Activated CD4-positive, alpha-beta T cell treated with anti-CD3 and anti-CD28 coated beads, Interleukin-2, amount 10 ng/mL, durations not matched to agents 7 days and 5 days (primary cell): Measurements from ENCODE around the gene DHRS3. TPM values are rescaled to one million over a fixed set of nuclear protein-coding genes. Genes with fewer than 3 reads are reported as not detected.

Experiments used
- CTCF ChIA-PET: fragments of 350-600 bp; sonication (Branson Sonifier 250); formaldehyde crosslinking; loops from one replicate; lab custom pipeline; 2021; ENCODE audit warnings: antibody characterized with exemption; lab: Charles Lee
- POLR2A ChIA-PET: fragments of 350-600 bp; sonication (Branson Sonifier 250); formaldehyde crosslinking; loops from one replicate; lab custom pipeline; 2021; ENCODE audit warnings: antibody characterized with exemption; lab: Charles Lee
- DNase-seq: peaks from one replicate; pipeline ENCODE4 v3.0.0-alpha.2; 2020
- H3K27ac Mint-ChIP-seq: one replicate; pipeline ENCODE4 v1.8.0; 2021; ENCODE audit warnings: mild to moderate bottlenecking, moderate library complexity, mixed read lengths
- H3K27me3 Mint-ChIP-seq: one replicate; pipeline ENCODE4 v1.8.0; 2021; ENCODE audit warnings: mixed read lengths
- H3K36me3 Mint-ChIP-seq: one replicate; pipeline ENCODE4 v1.8.0; 2021; ENCODE audit warnings: low read depth, mixed read lengths
- H3K4me1 Mint-ChIP-seq: one replicate; pipeline ENCODE4 v1.8.0; 2021; ENCODE audit warnings: mixed read lengths
- H3K4me3 Mint-ChIP-seq: one replicate; pipeline ENCODE4 v1.8.0; 2021; ENCODE audit warnings: mild to moderate bottlenecking, moderate library complexity, mixed read lengths
- H3K9me3 Mint-ChIP-seq: one replicate; pipeline ENCODE4 v1.8.0; 2021; ENCODE audit warnings: mixed read lengths
- total RNA-seq, 2 experiments: library from RNA; stranded (reverse); gene quantifications; one replicate each; pipeline ENCODE4 v1.2.3, GENCODE V29; 2021

The DHRS3 gene
- total RNA-seq, 2 experiments from 2014 or later, result 30.3 to 31.2 TPM

- H3K4me1 Mint-ChIP-seq, result peaks cover 6% of the 10 kb centered on the region
- no peak for DNase-seq
- H3K9me3 Mint-ChIP-seq, result peaks cover 13% of the 10 kb centered on the region
- peaks cover 4% of the 10 kb centered on the region for H3K27me3 Mint-ChIP-seq
- no peaks in the 10 kb centered on the region for H3K36me3 Mint-ChIP-seq
- H3K27ac Mint-ChIP-seq, result no peak overlapping the region
- no peak overlapping the region for H3K4me3 Mint-ChIP-seq
- CTCF ChIA-PET, result interaction anchor here (1.1 to 1.7 kb wide), 2 partner anchors 14 to 23 kb away, joined by 3 to 5 read pairs; no protein-coding TSS in a partner anchor
- POLR2A ChIA-PET, result no interaction called here
Observed at GRCh38 chr1:12634696-12635202, 16.7 kb upstream of the DHRS3 start.

GRCh38 chr1:12634156-12634555, 16.1 kb upstream of the DHRS3 start:
- CTCF ChIA-PET, result interaction anchor here (1.7 kb wide), 1 partner anchor 14 kb away, joined by 5 read pairs; no protein-coding TSS in a partner anchor
- peaks cover 6% of the 10 kb centered on the region for H3K4me1 Mint-ChIP-seq
- DNase-seq, result no peak
- peaks cover 4% of the 10 kb centered on the region for H3K27me3 Mint-ChIP-seq
- peaks cover 7% of the 10 kb centered on the region for H3K9me3 Mint-ChIP-seq
- POLR2A ChIA-PET, result no interaction called here
- no peak overlapping the region for H3K27ac Mint-ChIP-seq
- no peak overlapping the region for H3K4me3 Mint-ChIP-seq
- no peaks in the 10 kb centered on the region for H3K36me3 Mint-ChIP-seq

GRCh38 chr1:12631571-12631970, 13.6 kb upstream of the DHRS3 start:
- ChIA-PET POLR2A (no interaction called here), CTCF (interaction anchor here (0.8 to 1.7 kb wide), 5 partner anchors 10 to 507 kb away, joined by 3 to 4 read pairs (median 3); no protein-coding TSS in a partner anchor)
- Mint-ChIP-seq H3K36me3 (no peaks in the 10 kb centered on the region), H3K27ac (no peak overlapping the region), H3K9me3 (no peaks in the 10 kb centered on the region), H3K4me1 (peaks cover 12% of the 10 kb centered on the region), H3K4me3 (no peak overlapping the region), H3K27me3 (peaks cover 6% of the 10 kb centered on the region)
- no peak for DNase-seq

GRCh38 chr1:12630946-12631530, 13.0 kb upstream of the DHRS3 start:
- Mint-ChIP-seq H3K36me3 (no peaks in the 10 kb centered on the region), H3K27me3 (peaks cover 6% of the 10 kb centered on the region), H3K27ac (no peak overlapping the region), H3K4me3 (no peak overlapping the region), H3K4me1 (peaks cover 12% of the 10 kb centered on the region), H3K9me3 (no peaks in the 10 kb centered on the region)
- ChIA-PET POLR2A (no interaction called here), CTCF (interaction anchor here (0.6 to 1.7 kb wide), 5 partner anchors 10 to 1522 kb away, joined by 3 to 4 read pairs (median 3); no protein-coding TSS in a partner anchor)
- DNase-seq, result no peak

GRCh38 chr1:12629985-12630760, 12.2 kb upstream of the DHRS3 start:
- H3K36me3 Mint-ChIP-seq, result no peaks in the 10 kb centered on the region
- CTCF ChIA-PET, result interaction anchor here (0.8 to 1.6 kb wide), 3 partner anchors 10 to 29 kb away, joined by 3 to 5 read pairs (median 3); no protein-coding TSS in a partner anchor
- H3K27ac Mint-ChIP-seq, result no peak overlapping the region
- POLR2A ChIA-PET, result no interaction called here
- peaks cover 6% of the 10 kb centered on the region for H3K27me3 Mint-ChIP-seq
- H3K4me1 Mint-ChIP-seq, result peaks cover 12% of the 10 kb centered on the region
- no peaks in the 10 kb centered on the region for H3K9me3 Mint-ChIP-seq
- DNase-seq, result no peak
- no peak overlapping the region for H3K4me3 Mint-ChIP-seq

GRCh38 chr1:12629511-12629956, 11.5 kb upstream of the DHRS3 start:
- H3K9me3 Mint-ChIP-seq, result no peaks in the 10 kb centered on the region
- no peaks in the 10 kb centered on the region for H3K36me3 Mint-ChIP-seq
- H3K4me1 Mint-ChIP-seq, result peaks cover 12% of the 10 kb centered on the region
- no peak for DNase-seq
- H3K27ac Mint-ChIP-seq, result no peak overlapping the region
- H3K27me3 Mint-ChIP-seq, result peaks cover 6% of the 10 kb centered on the region
- no peak overlapping the region for H3K4me3 Mint-ChIP-seq
- POLR2A ChIA-PET, result no interaction called here
- CTCF ChIA-PET, result interaction anchor here (0.9 to 1.6 kb wide), 2 partner anchors 10 to 19 kb away, joined by 3 to 5 read pairs; no protein-coding TSS in a partner anchor

GRCh38 chr1:12627296-12627695, 9.3 kb upstream of the DHRS3 start:
- POLR2A ChIA-PET, result no interaction called here
- H3K27ac Mint-ChIP-seq, result no peak overlapping the region
- H3K9me3 Mint-ChIP-seq, result no peaks in the 10 kb centered on the region
- peaks cover 6% of the 10 kb centered on the region for H3K27me3 Mint-ChIP-seq
- peaks cover 8% of the 10 kb centered on the region for H3K4me1 Mint-ChIP-seq
- no peak overlapping the region for H3K4me3 Mint-ChIP-seq
- H3K36me3 Mint-ChIP-seq, result no peaks in the 10 kb centered on the region
- DNase-seq, result no peak
- CTCF ChIA-PET, result interaction anchor here (0.6 kb wide), 1 partner anchor 29 kb away, joined by 3 read pairs; no protein-coding TSS in a partner anchor

- Mint-ChIP-seq H3K27ac (no peak overlapping the region), H3K36me3 (no peaks in the 10 kb centered on the region), H3K27me3 (peaks cover 5% of the 10 kb centered on the region), H3K9me3 (no peaks in the 10 kb centered on the region), H3K4me1 (peaks cover 8% of the 10 kb centered on the region), H3K4me3 (no peak overlapping the region)
- POLR2A ChIA-PET, result no interaction called here
- CTCF ChIA-PET, result interaction anchor here (0.6 kb wide), 1 partner anchor 28 kb away, joined by 3 read pairs; no protein-coding TSS in a partner anchor
- no peak for DNase-seq
Observed at GRCh38 chr1:12626888-12627287, 8.9 kb upstream of the DHRS3 start.

- Mint-ChIP-seq H3K36me3 (no peaks in the 10 kb centered on the region), H3K27me3 (peaks cover 2% of the 10 kb centered on the region), H3K27ac (no peak overlapping the region), H3K4me1 (peaks cover 15% of the 10 kb centered on the region), H3K9me3 (no peaks in the 10 kb centered on the region), H3K4me3 (no peak overlapping the region)
- ChIA-PET CTCF (no interaction called here), POLR2A (no interaction called here)
- DNase-seq, result no peak
Observed at GRCh38 chr1:12625276-12625675, 7.3 kb upstream of the DHRS3 start.

GRCh38 chr1:12622506-12622905, 4.5 kb upstream of the DHRS3 start:
- Mint-ChIP-seq H3K27me3 (peaks cover 2% of the 10 kb centered on the region), H3K36me3 (no peaks in the 10 kb centered on the region), H3K4me3 (no peak overlapping the region), H3K27ac (no peak overlapping the region), H3K4me1 (peaks cover 38% of the 10 kb centered on the region), H3K9me3 (no peaks in the 10 kb centered on the region)
- POLR2A ChIA-PET, result no interaction called here
- no peak for DNase-seq
- CTCF ChIA-PET, result interaction anchor here (1.8 kb wide), 1 partner anchor 347 kb away, joined by 3 read pairs; no protein-coding TSS in a partner anchor

GRCh38 chr1:12621346-12622335, 3.6 kb upstream of the DHRS3 start:
- H3K36me3 Mint-ChIP-seq, result no peaks in the 10 kb centered on the region
- H3K27me3 Mint-ChIP-seq, result no peaks in the 10 kb centered on the region
- peaks cover 35% of the 10 kb centered on the region for H3K4me1 Mint-ChIP-seq
- no peak overlapping the region for H3K27ac Mint-ChIP-seq
- ChIA-PET POLR2A (no interaction called here), CTCF (interaction anchor here (0.6 to 2.0 kb wide), 7 partner anchors 10 to 560 kb away, joined by 3 to 8 read pairs (median 4); no protein-coding TSS in a partner anchor)
- no peak overlapping the region for H3K4me3 Mint-ChIP-seq
- H3K9me3 Mint-ChIP-seq, result no peaks in the 10 kb centered on the region
- no peak for DNase-seq

- no peak for DNase-seq
- Mint-ChIP-seq H3K9me3 (no peaks in the 10 kb centered on the region), H3K4me1 (peaks cover 41% of the 10 kb centered on the region), H3K36me3 (no peaks in the 10 kb centered on the region), H3K4me3 (no peak overlapping the region), H3K27me3 (peaks cover 3% of the 10 kb centered on the region), H3K27ac (no peak overlapping the region)
- ChIA-PET CTCF (interaction anchor here (1.1 to 4.0 kb wide), 14 partner anchors 11 to 339 kb away, joined by 3 to 13 read pairs (median 4); no protein-coding TSS in a partner anchor), POLR2A (no interaction called here)
Observed at GRCh38 chr1:12620931-12621330, 2.9 kb upstream of the DHRS3 start.
